Endometrial microvascular endothelial cells (primary cell): ENCODE results near the gene TMEM134. TPM values are rescaled to one million over a fixed set of nuclear protein-coding genes. Genes with fewer than 3 reads are reported as not detected.

ENCODE experiments used
- in situ Hi-C: cut with HindIII; loops from 2 replicates; pipeline ENCODE4 v1.10.0; 2017; ENCODE audit warnings: low sequenced_read_pairs, low pct_unique_long_range_greater_than_20kb; ENCODE audit errors: inconsistent ontology term
- total RNA-seq: library from RNA; depleted of rRNA; stranded (reverse); fragments of >200 nt; gene quantifications from one replicate; pipeline ENCODE4 v1.2.3, GENCODE V29; 2015; ENCODE audit errors: inconsistent ontology term

The TMEM134 gene
- total RNA-seq, 1 donor from 2014 or later, result 39.0 TPM

DNA sequence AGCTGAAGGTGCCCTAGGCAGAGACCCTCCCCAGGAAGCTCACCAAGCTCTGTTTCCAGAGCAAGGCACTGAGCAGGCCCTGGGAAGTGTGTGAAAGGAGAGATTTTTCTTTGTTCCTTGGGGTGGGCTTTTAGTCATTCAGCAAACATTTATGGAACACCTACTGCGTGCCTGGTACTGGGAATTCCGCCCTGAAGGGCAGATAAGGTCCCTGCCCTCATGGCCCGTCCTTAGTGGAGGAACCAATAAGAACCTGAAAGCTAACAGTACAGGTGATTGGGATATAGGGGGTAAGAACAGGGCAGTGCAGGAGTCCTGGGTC lies 3.9 kb downstream of the TMEM134 start:
- in situ Hi-C loops, result no loop called here

DNA sequence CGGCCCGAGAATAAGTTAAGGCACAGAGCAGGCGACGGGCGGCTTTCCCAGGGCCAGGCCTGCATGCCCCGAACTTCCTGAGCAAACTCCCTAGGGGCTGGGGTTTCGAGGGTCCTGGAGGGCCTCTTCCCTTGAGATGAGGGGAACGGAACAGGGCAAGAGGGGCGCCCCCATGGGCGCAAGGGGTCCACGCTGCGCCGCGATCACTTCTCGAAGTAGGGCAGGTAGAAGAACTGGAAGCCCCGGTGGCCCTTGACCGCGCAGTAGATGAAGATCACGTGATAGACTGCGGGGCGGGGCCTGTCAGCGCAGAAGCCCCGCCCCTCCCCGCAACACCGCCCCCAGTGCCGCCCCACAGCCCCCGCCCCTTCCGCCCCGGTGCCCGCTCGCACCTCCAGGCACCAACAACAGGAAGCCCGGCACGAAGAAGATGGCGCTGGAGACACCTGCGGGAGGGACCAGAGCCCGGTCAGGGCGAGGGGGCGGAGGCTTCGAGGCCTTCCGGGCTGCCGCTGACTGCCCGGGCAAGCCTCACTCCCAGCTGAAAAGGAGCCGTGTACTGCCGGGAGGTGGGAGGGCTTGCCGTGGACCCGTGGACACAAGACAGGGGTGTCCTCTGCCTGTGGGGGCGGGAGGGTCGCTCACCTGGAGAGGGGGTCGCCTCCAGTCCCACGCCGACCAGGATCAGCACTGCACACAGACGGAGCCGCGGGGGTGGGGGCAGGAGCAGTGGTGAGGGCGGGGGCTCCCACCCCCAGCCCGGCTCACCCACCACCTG lies 4.5 kb downstream of the TMEM134 start:
- in situ Hi-C loops, result no loop called here

DNA sequence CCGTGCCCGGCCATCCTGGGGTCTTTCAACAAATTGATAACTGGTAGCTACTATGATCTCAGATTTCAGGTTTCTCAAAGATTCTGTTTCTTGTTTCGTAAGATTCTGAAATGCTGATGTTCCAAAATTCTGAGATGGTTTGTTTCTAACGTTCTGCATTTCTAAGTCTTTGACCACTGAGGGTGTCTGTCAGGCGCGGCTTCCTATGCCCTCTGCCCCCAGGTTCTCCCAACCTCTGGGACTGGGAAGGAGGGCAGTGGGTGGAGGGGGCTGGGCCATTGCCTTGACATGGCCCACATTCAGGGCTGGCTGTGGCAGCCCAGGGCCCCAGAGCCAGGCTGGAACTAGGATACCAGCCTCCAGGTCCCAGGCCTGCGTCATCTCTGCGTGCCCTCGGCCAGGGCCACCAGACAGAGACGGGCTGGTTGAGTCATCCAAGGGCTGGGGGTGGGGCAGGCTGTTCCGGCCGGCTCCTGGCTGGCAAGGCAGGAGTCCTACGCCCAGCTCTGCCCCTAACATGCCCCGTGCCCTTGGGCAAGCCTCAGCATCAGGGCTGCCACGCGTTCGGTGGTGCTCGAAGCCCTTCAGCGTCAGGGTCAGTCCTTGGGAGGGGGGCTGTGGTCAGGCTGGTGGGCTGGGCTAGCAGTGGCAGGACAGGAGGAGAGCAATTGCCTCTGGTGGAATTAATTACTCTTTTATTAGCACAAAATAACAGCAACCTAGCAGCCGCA lies 5.2 kb downstream of the TMEM134 start:
- in situ Hi-C loops, result no loop called here

DNA sequence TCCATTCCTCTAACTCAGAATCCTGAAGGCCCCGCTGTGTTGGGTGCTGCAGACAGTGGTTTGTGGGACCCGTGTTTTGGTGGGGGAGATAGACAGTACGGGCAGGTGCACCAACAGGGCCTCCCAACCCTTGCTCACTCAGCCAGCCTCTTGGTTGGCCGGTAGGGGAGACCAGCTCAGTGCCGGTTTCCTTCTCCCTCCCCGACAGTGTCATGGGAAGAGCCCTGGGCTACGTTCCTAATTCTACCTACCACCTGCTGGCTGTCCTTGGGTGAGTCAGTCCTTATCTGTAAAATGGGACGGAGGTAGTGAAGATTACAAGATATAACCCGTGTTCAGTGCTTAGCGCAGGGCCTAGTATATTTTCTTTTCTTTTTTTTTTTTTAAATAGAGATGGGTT lies 5.9 kb downstream of the TMEM134 start:
- in situ Hi-C loops, result no loop called here

DNA sequence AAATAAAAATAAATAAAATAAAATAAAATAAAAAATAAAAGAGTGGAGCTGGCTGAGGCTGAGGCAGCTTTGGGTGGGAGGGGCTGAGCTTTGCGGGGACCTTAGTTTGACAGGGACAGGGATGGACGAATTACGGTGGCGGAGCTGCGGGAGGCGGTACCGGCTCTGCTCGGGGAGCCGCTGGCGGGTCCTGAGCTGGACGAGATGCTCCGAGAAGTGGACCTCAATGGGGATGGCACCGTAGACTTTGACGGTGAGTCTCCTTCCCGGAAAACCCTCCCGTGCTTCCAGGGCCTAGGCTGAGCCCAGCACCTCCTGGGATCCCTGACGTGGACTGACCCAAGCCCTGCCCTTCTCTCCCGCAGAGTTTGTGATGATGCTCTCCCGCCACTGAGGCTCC lies 10.8 kb downstream of the TMEM134 start:
- in situ Hi-C loops, result no loop called here

DNA sequence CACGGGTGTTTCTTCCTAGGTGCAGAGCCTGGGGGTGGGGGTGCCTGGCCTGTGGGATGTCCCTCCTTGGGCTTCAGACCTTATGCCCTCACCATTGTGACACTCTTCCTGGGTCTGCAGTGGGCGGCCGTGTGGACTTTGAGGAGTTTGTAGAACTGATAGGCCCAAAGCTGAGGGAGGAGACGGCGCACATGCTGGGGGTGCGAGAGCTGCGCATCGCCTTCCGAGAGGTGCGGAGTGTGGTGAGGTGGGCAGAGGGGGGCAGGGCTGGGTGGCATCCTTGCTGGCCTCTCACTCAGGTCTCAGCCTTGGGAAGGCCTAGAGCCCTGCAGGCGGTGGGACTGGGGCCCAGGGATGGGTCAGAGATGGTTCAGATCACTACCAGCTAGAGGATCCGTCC lies 11.6 kb downstream of the TMEM134 start:
- in situ Hi-C loops, result no loop called here

DNA sequence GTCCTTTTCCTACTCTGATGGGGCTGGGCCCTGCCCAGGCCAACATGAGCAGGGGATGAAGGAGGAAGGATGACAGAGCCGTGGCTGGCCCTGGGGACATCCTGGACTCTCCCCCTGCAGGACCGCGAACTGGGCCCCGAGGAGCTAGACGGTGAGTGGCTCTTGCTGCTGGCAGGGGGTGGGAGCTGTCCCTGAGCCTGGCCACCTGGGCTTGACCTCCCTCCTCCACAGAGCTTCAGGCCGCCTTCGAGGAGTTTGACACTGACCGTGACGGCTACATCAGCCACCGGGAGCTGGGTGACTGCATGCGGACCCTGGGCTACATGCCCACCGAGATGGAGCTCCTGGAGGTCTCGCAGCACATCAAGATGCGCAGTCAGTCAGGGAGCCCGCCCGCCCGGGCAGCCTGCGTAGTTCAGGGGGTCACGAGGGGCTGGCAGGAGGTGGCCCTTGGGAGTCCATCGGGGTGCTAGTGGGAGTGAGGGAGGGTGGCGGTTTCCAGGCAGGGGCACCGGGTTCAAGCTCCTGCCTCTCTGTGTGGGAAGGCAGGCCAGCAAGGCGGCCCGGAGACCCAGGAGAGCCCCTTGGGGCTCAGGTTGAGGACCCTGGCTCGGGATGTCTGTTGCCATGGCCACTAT lies 12.9 kb downstream of the TMEM134 start:
- in situ Hi-C loops, result no loop called here

DNA sequence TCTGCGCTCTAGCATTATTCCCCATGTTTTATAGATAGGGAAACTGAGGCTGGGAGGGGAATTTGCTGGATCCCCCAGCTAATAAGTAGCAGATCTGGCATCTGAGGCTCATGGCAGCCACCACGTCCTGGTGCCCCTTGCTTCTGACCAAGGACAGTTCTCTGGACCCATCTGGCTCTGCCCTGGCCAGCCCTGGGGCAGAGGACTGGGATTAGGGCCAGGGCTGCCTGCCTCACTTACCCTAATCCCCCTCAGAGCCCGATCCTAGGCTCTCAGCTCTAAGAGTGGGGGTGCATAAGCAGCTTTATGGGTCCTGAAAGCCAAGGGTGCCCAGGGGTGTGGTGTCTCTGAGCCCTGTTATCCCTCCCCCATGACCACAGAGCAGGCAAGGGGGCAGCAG lies 14.0 kb downstream of the TMEM134 start, which contains the start of gene CABP4:
TSS of gene CABP4 (plus strand) at position 301 of the 400 bp plus-strand sequence. CDS start at position 371, 70 bp downstream.
- in situ Hi-C loops, result no loop called here

DNA sequence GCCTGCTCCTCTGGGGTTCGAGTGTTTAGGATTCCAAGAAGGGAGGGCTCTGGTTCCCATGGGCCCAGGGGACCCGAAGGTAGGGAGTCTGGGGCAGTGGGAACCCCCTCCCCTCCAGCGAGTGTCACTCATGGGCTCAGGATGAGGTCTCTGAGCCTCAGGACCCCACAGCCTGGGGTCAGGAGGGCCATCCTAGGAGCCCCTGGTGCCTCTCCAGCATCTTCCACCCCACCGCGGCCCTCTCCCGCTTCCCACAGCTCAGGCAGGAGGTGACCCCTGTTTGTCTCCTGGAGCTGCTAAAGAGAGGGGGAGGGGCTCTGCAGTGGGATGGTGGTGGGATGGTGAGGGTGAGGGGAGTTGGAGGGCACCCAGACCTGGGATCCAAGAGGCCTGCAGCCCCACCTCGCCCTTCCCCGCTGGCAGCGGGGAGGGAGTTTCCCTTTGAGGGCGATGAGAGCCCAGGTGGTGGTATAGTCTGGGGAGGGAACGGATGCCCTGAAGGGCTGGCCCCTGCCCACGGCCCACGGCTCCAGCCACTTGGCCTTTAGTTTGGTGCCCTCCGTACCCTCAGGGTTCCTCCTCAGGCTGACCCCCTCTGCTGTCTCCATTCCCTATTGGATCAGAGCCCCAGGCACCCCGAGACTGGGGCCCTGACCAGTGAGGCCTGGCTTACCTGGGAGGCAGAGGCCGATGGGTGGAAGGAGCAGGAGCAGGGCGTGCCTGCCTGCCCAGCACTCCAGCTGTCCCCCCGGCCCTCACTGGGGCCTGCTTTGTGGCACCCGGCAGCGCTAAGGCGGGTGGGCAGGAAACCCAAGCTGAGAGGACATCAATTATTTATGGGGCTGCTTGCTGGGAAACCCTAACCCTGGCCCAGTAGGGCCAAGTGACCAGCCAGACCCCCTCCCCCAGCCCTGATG lies 15.0 kb downstream of the TMEM134 start:
- in situ Hi-C loops, result no loop called here

DNA sequence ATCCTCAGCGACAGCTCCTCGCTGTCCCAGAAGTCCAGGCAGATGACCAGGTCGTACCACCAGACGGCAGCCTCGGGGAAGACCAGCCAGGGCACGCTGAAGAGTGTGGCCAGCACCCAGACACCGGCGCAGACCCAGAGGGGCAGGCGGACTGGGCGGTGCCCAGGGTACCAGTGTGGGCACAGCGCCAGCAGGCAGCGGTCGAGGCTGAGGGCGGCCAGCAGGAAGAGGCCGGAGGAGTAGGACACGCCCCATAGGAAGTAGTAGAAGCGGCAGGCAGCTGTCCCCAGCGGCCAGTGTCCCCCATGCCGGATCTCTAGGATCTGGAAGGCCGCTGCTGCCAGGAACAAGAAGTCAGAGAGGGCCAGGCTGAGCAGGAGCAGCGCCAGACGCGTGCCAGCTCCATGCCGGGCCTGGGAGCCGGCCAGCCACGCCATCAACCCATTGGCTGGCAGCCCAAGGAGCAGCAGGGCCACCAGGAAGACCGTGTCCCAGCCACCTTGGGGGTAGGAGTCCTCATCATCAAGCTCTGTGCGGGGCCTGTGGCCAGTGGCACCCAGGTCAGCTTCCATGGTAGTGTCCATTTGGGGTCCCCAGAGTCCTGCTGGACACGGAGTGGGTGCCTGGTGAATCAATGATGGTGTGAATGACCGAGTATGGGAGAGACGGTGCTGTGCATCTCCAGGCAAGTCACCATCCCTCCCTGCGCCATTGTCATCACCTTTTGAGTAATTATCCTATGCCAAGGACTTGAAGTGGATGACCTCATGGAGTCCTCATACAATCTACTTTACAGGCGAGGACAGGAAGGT lies 16.7 kb downstream of the TMEM134 start, which contains the start of gene GPR152:
TSS of gene GPR152 (minus strand) at position 589 of the 812 bp plus-strand sequence. CDS start at position 584, 5 bp downstream.
- in situ Hi-C loops, result no loop called here

DNA sequence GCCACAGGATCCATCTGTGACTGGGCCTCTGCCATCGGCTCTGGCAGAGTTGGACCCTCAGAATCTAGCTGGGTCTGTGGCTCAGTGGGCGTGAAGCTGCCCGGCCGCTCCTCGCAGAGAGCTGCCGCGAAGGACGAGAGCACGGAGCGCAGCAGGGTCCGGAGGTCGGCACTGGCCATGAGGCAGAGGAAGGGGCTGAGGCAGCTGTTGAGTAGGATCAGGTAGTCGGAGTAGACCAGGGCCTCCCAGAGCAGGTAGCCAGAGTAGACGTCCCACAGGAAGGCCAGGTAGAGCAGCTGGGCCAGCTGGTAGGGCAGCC lies 17.4 kb downstream of the TMEM134 start:
- in situ Hi-C loops, result no loop called here

DNA sequence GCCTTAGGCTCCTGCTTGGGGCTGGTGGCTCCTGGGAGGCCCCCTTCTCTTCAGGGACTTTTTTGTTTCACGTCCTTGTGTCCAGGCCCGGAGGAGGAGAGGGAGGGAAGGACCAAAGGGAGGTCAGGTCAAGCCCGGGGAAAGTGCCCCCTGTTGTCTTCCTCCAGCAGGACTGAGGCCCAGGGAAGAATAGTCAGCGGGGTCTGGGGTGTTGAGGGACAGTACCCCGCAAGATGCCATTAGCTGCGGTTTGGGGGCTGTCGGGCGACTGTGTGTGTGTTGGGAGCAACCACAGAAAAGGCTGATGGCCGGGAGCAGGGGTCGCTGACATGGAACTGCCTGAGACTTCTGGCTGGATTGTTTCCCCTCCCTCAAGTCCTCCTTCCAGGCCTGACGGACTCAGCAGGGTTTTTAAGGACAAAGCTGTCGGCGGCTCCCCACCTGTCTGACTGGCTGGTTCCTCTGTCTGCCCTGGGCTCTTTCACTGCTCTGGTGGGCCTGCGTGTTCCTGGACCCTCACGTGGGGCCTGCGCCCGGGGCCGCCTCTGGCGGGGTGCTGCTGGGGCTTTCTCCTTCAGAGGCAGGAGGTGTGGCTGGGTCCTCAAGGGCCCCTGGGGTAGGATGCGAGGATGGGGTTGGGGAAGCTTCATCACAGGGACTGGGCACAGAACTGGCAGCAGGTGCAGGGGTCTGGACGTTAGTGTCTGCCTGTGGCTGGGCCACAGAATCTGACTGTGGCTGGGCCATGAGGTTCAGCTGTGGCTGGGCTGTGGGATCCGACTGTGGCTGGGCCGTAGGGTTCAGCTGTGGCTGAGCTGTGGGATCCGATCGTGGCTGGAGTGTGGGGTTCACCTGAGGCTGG lies 18.0 kb downstream of the TMEM134 start:
- in situ Hi-C loops, result no loop called here

DNA sequence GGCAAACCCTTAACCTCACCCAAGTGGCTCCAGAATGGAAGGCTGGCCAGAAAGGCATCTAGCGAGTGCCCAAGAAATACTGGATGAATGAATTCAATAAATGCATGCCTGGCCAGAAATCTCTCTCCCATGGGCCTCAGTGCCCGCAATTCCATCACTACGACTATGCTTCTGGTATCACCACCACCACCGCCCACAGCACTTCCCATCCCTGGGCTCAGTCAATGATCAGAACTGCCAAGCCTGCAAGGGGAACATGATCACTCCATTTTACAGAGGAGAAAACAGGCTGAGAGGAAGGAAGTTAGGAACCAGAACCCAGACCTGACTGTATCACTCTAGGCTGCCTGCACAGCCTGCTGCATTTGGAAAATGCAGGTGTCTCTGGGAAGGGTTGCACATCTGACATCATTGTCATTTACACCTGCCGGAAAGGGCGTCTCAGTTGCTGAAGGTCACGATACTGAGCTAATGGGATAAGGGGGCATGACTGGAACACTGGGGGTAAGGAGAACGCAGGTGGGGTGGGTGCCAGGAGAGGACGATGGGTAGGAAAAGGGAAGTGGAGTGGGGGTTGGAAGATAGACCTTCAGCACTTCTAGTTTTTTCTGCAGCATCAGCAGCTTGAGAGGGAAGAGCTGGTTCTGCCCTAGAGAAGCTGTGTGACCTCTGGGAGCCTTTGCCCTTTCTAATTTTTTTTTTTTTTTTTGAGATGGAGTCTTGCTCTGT lies 19.8 kb downstream of the TMEM134 start:
- in situ Hi-C loops, result no loop called here

DNA sequence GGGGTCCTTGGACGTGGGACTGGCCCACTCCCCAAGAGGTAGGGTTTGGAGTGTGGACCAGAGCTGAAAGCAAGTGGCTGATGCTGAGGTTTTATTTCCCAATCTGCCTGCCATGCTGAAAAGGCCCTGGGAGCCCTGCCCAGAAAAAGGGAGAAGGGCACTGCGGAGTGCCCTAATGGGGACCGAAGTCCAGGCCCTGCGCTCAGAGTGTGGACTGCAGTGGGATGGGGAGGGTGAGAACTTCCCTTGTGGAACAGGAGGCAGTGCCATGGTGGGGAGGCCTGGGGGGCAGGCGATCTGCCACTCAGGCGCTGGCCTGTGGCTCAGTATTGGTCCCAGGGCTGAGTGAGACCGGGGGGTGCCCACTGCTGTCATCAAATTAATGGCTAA lies 20.8 kb downstream of the TMEM134 start:
- in situ Hi-C loops, result no loop called here

DNA sequence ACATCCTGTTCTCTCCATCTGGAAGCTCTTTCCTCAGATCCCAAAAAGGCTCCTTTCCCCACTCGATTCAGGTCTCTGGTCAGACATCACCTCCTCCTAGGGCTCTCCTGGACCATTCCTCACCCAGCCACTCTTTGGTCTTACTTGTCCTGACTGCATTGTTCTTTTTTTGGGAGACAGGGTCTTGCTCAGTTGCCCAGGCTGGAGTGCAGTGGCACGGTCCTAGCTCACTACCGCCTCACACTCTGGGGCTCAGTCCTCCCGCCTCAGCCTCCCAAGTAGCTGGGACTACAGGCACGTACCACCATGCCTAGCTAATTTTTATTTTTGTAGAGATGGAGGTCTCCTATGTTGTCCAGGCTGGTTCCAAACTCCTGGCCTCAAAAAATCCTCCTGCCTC lies 23.5 kb downstream of the TMEM134 start:
- in situ Hi-C loops, result no loop called here

DNA sequence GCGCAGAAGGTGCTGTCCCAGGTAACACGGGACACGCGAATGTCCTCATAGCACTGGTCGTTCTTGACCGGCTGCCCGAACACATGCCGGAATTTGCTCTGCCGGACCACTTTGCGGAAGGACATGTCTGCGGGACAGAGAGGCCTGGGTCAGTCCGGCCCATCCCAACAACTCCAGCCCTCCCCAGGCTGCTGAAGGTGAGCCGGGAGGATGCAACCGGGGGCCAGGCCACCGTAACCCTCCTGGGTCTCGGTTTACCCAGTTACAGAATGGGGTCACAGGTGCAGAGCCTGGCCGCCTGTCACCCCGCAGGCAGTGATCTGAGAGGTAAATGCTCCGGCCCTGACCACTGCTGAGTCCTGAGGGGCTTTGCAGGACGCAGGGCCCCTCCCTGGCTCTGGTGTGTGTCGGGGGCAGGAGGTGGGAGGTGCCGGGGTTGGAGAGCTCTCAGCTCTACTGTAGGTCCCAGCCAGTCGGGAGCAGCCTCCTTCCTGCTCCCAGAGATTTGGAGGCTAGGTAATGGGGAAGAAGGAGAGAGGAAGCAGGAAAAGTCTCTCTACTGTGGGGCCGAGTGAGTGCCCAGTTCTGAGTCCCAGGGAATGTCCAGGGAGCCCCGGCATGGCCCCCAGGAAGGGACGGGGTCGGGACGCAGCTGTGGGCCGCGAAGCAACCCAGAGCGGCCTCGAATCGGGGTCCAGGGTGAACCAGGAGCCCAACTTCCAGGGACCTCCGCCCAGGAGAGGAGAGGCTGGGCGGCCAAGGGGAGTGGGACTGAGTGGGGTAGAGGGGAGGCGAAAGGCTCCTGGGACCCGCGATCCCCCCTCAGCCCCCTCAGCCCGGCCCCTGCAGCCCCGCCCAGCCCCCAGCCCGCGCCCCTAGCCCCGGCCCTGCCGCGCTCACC lies 26.3 kb downstream of the TMEM134 start:
- in situ Hi-C loops, result no loop called here
